BE2C (cell line): ENCODE results near the gene ECE1. TPM values are rescaled to one million over a fixed set of nuclear protein-coding genes. Genes with fewer than 3 reads are reported as not detected.
A peak's percentile ranks its signal among the peaks of the same experiment; 100 is the strongest.

Experiments used
- DNase-seq: peaks from one replicate; pipeline ENCODE4 v3.0.0-alpha.2; 2020
- H3K27me3 ChIP-seq: fragments of 250-450 bp; sonication (Bioruptor Pico); 2 replicates; pipeline ENCODE4 v1.5.1; 2020; ENCODE audit warnings: mild to moderate bottlenecking
- H3K36me3 ChIP-seq: fragments of 250-450 bp; sonication (Bioruptor Pico); 2 replicates; pipeline ENCODE4 v1.5.1; 2020; ENCODE audit warnings: mild to moderate bottlenecking
- H3K4me1 ChIP-seq: fragments of 250-450 bp; sonication (Bioruptor Pico); 2 replicates; pipeline ENCODE4 v1.5.1; 2020
- H3K4me3 ChIP-seq: 2 replicates; pipeline ENCODE4 v1.5.1; 2011; ENCODE audit warnings: low read depth, low read length
- H3K9me3 ChIP-seq: fragments of 250-450 bp; sonication (Bioruptor Pico); 2 replicates; pipeline ENCODE4 v1.5.1; 2020
- polyA plus RNA-seq: library from polyadenylated mRNA; unstranded; fragments of >200 nt; gene quantifications from one replicate; pipeline ENCODE4 v1.2.1, GENCODE V29; 2012; ENCODE audit warnings: low read depth, missing spikeins; ENCODE audit not compliant: insufficient read length, insufficient read depth
- TF ChIP-seq, protein P1 (sequence below): IDR thresholded peaks from 2 replicates; pipeline ENCODE4 v1.5.1; 2012; ENCODE audit warnings: mild to moderate bottlenecking, low read depth, low read length

ECE1 gene
- 52.5 TPM for polyA plus RNA-seq

DNA sequence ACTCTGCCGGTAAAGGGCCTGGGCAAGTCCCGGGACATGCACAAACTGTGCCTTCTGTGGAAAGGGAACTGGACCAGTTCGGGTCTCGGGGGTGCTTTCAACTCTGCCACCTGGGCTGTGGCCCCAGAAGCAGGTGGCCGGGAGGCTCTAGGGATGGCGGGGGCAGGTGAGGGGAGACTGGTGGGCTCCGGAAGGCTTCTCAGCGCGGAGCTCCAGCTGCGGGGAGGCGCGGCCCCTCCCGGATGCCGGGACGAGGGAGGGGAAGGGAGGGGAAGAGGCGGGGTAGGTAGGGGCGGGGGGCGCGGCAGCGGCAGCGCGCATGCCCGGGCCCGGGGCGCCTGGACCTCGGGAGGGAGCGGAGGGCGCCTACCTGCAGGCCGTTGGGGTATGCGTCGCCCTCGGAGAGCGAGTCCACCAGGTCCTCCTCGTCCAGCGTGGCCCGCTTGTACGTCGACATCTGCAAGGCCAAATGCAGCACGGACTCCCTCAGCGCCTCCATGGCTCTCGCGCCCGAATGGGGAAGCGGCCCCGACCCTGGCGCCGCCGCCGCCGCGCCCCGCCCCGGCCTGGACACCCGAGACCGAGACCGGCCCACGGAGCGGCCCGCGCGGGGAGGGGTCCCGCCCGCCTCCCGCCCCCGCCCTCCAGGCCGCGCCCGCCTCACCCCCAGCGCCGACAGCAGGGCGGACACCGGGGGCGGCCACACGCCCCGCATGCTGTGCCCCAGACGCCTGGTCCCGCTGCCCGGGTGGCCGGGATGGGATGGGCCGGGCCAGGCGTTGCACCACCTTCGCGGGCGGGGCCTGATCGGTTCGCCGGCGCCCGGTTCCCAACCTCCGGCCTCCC, at the start of gene ECE1:
TSS of gene ECE1 (minus strand) at position 764 of the 846 bp plus-strand sequence. CDS start at position 715, 49 bp downstream.
- peak within 1 kb of the TSS; percentile 44 for H3K4me3 ChIP-seq
- DNase-seq: no peak
- no peaks in the 10 kb centered on the region for H3K36me3 ChIP-seq
- no peaks in the 10 kb centered on the region for H3K27me3 ChIP-seq
- TF ChIP-seq, protein P1, sequence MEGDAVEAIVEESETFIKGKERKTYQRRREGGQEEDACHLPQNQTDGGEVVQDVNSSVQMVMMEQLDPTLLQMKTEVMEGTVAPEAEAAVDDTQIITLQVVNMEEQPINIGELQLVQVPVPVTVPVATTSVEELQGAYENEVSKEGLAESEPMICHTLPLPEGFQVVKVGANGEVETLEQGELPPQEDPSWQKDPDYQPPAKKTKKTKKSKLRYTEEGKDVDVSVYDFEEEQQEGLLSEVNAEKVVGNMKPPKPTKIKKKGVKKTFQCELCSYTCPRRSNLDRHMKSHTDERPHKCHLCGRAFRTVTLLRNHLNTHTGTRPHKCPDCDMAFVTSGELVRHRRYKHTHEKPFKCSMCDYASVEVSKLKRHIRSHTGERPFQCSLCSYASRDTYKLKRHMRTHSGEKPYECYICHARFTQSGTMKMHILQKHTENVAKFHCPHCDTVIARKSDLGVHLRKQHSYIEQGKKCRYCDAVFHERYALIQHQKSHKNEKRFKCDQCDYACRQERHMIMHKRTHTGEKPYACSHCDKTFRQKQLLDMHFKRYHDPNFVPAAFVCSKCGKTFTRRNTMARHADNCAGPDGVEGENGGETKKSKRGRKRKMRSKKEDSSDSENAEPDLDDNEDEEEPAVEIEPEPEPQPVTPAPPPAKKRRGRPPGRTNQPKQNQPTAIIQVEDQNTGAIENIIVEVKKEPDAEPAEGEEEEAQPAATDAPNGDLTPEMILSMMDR: no peak
- H3K4me1 ChIP-seq: peaks cover under 1% of the 10 kb centered on the region; the same call in 1 of the 2 replicates
- no peaks in the 10 kb centered on the region for H3K9me3 ChIP-seq

DNA sequence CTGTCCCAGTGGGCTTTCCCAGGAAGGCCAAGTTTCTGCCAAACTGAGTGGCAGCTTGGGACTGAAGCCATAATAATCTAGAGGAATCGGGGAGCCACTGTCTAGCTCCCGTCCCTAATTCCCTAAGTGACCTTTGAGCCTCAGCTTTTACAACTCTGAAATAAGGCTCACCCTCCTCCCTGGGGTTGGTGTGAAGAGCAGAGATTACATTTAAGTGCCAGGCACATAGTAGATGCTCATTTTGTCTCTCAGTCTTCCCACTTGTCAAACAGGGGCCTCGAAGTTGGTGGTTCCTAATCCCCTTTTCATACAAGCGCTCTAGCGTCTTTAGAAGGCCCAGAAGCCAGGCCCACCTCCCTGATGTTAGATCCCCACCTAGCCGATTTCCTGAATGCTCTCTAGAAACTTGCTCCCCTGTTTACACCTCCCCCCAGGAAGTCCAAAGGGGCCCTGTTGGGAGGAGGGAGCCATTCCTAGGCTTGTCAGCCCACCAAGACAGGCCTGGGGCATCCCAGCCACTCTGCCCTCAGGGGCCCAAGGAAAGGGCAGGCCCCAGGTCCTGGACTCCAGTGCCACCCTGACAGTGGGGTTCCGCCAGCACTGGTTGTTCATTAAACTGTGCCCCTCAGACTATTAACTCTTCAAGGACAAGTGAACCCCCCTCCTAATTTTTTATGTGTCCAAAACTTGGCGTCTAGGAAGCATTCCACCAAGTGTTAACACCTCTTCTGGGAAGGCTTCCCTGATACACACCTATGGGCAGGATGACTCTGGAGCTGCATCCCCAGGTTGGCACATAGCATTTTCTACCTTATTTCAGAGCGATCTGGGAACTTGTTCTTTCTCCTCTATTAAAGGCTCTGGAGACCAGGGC, 49.3 kb upstream of the ECE1 start:
- Histone ChIP-seq H3K4me1 (peaks cover 30% of the 10 kb centered on the region), H3K9me3 (no peaks in the 10 kb centered on the region)
- TF ChIP-seq, protein P1: no peak

DNA sequence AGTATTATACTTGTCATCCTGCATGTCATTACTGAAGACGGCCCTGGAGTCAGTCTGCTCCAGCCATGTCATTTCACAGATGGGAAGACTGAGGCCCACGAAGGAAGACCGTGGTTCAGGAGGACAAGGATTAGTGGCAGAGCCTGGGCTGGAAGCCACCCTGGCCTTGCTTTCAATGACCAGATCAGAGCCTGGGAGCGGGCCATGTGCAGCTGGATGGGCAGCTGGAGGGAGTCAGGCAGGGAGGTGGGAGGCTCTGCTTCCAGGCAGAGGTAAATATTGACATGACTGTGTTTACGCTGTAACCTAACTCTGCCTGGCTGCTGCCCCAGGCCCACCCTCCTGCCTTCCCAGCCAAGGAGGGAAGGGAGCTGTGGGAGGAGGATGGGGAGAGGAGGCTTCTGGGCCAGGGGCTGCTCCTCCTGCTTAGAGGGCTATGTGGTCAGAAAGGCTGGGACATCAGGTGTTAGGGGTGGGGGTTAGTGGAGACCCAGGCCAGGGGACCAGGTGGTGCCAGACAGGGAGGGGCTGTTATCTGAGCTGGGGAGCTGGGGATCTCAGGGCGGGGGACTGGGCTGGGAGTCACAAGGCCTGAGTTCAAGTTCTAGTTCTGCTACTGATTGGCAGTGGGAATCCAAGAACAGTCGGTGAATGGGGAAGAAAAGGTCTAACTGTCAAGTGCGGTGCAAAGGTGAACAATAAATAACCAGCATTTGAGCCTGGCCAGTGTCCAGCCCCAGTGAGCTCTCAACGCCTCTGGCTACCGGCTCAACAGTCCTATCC, 48.5 kb upstream of the ECE1 start:
- H3K27me3 ChIP-seq: no peaks in the 10 kb centered on the region
- TF ChIP-seq, protein P1: no peak
- no peaks in the 10 kb centered on the region for H3K9me3 ChIP-seq
- peaks cover 2% of the 10 kb centered on the region; the same call in 1 of the 2 replicates for H3K36me3 ChIP-seq
- no peak for DNase-seq
- H3K4me1 ChIP-seq: peaks cover 33% of the 10 kb centered on the region
- H3K4me3 ChIP-seq: no peak overlapping the region

More for the DNA sequence above, 49.3 kb upstream of the ECE1 start:
- no peak overlapping the region for H3K4me3 ChIP-seq
- DNase-seq: no peak
- peaks cover 2% of the 10 kb centered on the region; the same call in 1 of the 2 replicates for H3K36me3 ChIP-seq
- H3K27me3 ChIP-seq: no peaks in the 10 kb centered on the region

DNA sequence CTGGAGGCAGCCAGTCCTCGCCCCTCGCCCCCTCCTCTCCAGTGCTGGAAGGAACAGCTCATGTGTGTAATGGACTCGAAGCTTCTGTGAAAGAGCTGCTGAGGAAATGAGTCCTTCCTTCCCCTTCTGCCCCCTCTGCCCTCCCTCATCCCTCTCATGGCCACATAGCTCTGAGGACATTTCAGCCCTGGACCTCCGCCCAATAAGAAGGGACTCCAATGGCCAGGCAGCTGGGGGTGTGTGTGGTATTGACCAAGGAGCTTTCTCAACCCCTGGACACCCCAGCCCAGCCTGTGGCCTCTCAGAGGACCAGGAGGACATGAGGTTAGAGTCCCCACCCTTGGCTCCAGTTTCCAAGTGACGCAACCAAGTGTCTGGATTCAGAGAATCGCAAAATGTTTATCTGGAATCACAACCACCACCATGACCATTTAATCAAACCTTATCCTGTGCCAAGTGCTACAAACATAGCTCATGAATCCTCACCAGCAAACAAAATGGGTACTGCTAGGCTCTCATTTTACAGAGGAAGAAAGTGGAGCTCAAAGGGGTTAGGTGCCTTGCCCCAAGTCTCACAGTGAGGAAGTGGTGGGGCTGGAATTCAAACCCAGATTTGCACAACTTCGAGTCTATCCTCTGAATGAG, 47.8 kb upstream of the ECE1 start:
- TF ChIP-seq, protein P1: no peak
- H3K27me3 ChIP-seq: no peaks in the 10 kb centered on the region
- H3K36me3 ChIP-seq: peaks cover 2% of the 10 kb centered on the region; the same call in 1 of the 2 replicates
- H3K4me3 ChIP-seq: no peak overlapping the region
- H3K4me1 ChIP-seq: peaks cover 33% of the 10 kb centered on the region
- H3K9me3 ChIP-seq: no peaks in the 10 kb centered on the region
- no peak for DNase-seq

DNA sequence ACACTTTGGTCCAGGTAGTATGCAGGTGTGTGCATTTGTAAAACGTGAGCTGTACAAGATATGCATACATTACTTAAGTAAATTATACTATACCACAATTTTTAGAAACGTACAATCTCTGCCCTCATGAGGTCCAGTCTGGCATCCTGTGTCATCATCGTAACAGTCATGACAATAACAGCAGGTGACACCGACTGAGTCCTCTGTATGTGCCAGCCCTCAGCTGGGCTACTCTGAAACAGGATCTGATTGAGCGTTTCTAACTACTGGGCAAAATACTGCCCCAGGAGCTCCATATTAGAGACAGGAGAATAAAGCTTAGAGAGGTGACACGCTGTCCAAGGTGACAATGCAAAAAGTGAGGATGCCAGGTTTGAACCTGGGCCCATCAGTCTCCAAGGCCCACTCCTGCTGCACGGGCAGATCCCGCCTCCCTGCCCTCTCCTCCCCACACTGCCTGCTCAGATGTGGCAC, 47.2 kb upstream of the ECE1 start:
- TF ChIP-seq, protein P1: no peak
- Histone ChIP-seq H3K36me3 (peaks cover 2% of the 10 kb centered on the region; the same call in 1 of the 2 replicates), H3K27me3 (no peaks in the 10 kb centered on the region), H3K9me3 (no peaks in the 10 kb centered on the region), H3K4me3 (no peak overlapping the region), H3K4me1 (peaks cover 33% of the 10 kb centered on the region)
- no peak for DNase-seq
